Measurements from ENCODE around the gene ARHGEF28.

Gene ARHGEF28

GRCh38 chr5:73735032-73735734 is 109.2 kb downstream of the ARHGEF28 start:
- DNase-seq (ENCODE audit: low read depth) = no peak

DNA sequence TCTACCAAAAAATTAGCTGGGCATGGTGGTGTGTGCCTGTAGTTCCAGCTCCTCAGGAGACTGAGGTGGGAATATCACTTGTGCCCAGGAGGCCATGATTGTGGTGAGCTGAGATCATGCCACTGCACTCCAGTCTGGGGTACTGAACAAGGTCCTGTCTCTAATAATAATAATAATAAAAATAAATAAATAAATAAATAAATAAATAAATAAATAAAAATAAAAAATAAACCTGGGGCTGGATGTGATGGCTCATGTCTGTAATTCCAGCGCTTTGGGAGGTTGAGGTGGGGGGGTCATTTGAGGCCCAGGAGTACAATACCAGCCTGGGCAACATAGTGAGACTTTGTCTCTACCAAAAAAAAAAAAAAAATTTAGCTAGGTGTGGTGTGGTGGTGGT is 113.7 kb downstream of the ARHGEF28 start:
- DNase-seq (ENCODE audit: low read depth) = no peak

- DNase-seq (ENCODE audit: low read depth) = no peak
Measured at GRCh38 chr5:73740274-73740790, 114.3 kb downstream of the ARHGEF28 start.

DNA sequence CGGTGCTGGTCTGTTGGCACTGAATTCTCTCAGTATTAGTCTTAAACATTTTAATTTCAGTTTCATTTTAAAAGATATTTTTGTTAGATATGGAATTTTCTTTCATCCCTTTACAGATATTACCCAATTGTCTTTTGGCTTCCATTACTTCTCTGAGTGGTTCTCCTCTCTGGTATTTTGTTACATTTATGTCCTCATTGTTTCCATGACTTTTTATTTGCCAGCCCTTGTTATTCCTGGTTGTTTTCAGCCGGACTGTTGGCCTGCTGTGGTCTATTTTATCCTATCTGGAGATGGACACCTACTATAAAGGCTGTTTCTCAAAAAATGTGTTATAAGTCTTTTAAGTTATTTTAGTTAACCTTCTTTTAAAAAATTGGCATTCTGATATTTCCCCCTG is 117.2 kb downstream of the ARHGEF28 start:
- no peak for DNase-seq (ENCODE audit: low read depth)

DNA sequence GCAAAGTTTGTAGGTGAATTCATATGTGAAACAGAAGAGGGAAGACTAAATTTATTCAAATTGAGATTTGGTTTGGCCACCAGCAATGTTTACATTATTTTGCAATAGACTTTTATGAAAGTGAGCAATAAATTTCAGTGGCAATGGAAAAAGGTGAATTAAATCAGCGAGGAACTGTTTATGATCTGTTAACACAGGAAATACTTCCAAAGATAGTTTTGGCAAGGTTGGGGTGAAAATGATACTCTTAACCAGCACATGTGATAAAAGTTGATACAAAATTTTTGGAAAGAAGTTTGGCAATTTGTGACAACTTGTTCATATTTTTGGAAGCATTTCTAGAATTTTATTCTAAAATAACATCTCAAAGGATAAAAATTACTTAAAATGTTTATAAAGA is 119.8 kb downstream of the ARHGEF28 start:
- DNase-seq (ENCODE audit: low read depth) = no peak

DNA sequence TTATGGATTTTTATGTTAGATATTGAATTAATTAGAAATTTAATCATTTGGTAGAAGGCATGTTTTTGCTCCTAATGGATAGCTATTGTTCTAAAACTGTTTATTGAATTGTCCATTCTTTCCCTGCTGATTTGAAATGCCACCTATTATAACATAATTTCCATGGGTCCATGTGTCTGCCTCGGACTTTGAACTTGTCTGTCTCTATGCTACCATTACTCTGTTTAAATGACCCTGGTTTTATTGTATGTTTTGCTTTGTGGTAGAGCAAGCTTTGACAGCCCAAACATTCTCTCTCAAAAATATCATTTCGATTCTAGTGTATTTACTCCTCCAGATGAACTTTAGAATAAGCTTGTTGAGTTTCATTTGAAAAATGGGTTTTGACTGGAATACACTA is 120.6 kb downstream of the ARHGEF28 start:
- no peak for DNase-seq (ENCODE audit: low read depth)

DNA sequence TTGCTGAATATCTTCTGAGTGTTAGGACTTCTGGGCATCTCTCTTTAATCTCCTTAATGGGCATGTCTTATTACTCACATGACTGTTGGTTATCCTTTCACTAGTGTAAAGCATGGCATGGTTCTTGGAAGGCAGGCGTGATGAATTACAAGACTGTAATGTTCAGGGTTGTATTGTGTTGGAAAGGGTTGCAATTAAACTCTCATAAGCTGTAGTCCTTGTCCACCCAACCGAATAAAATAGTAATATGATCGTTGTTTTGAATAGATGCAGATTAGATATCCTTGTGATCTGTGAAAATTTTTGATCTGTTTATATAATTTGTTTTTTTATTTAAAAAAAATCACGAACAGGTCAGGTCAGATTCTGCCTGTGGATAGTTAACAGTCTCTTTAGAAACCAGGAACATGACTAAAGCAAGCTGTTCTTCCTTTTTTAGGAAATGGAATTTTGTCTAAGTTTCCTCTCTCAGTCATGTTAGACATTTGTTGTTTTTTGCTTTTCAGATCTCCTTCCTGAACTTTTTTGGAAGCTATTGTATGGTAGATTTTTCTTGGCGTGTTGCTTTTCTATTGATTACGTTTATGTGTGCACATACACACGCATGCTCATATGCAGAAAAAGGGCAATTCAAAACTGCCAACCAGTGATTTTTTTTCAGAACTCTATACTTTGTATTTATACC is 121.8 kb downstream of the ARHGEF28 start:
- DNase-seq (ENCODE audit: low read depth) = no peak

DNA sequence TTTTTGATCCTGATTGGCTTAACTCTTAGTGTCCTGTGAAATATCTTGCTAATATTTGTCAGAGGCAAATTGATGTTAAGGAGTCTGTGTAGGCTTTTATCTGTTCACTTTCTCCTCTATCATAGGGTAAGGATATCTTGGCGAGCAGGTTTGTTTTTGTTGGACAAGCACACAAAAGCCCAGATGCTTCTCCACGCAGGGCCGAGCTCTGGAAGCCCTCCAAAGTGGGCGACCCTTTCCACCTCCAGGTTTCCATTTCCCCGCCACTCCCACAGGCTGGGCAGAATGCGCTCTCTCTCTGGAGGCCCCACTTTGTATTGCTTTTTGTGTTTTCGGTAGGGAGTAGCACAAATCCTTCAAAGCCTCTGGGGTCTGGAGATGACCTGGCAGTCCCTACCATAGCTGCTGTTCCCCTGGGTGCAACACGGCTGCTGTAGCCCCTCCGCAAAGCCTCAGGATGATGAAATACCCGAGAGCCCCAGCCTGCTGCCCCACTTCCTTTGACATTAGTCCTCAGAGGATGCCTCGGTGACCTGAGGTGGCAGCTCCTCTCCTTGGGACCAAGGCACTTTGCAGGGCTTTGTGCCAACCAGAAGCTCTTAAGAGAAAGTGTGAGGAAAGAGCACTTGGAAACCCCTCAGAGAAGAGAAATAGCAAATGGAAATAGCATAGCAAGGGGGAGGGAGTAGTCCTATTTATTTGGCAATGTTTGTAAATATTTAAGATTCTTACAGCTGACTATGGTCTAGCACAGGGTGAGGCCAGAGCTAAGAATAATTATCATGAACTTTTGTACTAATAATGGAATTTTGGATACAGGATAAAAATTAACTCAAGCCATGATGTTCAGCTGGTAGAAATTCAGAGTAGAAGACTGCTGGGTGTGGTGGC is 122.8 kb downstream of the ARHGEF28 start:
- no peak for DNase-seq (ENCODE audit: low read depth)

DNA sequence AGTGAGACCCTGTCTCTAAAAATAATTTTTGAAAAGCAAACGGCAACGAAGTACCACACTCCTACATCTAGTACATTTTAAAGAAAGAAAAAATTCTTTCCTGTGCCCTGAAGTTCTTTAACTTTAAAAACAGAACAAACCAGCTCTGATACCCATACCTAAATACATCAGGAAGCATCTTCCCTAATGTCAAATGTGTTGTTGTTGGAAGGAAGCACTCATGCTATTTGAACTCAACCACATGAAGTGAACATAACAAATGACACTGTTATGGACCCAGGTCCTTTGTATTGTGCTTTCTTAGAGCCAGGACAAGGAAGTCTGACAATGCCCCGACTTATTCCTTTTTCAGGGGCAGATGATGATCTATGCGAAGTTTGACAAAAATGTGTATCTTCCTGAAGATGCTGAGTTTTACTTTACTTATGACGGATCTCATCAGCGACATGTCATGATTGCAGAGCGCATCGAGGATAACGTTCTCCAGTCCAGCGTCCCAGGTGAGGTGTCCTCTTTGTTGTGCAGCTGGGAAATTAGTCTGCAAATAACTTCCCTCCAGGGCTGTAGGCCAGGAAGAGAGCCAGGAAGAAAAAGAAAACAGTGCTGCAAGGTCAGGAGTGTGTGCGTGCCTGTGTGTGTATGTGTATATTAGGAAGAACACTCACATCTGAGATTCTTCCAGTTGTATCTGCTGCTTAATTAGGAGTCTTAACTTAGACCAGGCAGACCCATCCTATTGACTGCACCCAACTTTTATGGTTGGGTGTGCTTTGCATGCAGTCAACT is 123.7 kb downstream of the ARHGEF28 start:
- DNase-seq (ENCODE audit: low read depth) = no peak

GRCh38 chr5:73751254-73751914 is 125.4 kb downstream of the ARHGEF28 start:
- DNase-seq (ENCODE audit: low read depth) = no peak

GRCh38 chr5:73754254-73754653 is 128.3 kb downstream of the ARHGEF28 start:
- no peak for DNase-seq (ENCODE audit: low read depth)

GRCh38 chr5:73757416-73757815 is 131.4 kb downstream of the ARHGEF28 start:
- no peak for DNase-seq (ENCODE audit: low read depth)

GRCh38 chr5:73759771-73760170 is 133.8 kb downstream of the ARHGEF28 start:
- no peak for DNase-seq (ENCODE audit: low read depth)

- no peak for DNase-seq (ENCODE audit: low read depth)
Measured at GRCh38 chr5:73763300-73764032, 137.5 kb downstream of the ARHGEF28 start.

DNA sequence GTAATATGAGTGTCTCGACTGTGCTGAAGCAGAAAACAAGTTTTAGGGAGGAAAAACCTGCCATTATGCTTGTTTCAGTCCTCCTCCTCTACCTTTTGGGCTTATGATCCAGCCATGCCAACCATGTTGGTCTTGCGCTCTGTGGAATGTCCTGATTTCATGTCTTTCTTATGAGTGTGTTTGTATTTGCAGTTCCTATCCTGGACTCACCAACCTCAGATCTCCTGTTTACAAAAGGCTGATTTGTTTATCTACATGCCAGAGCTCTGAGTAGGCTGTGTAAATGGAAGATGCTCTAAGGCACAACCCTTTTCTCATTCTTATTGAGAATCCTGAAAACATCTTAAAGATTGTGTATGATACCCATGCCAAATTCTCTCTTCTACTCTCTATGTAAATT is 138.6 kb downstream of the ARHGEF28 start:
- DNase-seq (ENCODE audit: low read depth) = no peak

DNA sequence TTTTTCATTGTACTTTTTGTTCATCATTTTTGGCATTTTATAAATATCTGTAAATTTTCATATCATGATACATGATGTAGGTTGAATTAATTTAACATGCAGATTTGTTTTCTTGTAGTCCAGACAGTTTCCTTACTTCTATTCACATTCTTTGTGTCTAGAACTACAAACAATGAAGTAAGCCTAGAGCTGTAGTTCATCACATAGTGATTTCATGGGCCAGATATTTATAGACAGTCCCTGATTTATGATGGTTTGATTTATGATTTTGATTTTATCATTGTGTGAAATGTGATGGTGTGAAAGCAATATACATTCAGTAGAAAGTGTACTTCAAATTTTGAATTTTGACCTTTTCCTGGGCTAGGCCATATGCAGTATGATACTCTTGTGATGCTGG is 139.0 kb downstream of the ARHGEF28 start:
- no peak for DNase-seq (ENCODE audit: low read depth)

GRCh38 chr5:73766902-73767301 is 140.9 kb downstream of the ARHGEF28 start:
- no peak for DNase-seq (ENCODE audit: low read depth)

GRCh38 chr5:73770172-73771025 is 144.4 kb downstream of the ARHGEF28 start:
- DNase-seq (ENCODE audit: low read depth) = no peak

DNA sequence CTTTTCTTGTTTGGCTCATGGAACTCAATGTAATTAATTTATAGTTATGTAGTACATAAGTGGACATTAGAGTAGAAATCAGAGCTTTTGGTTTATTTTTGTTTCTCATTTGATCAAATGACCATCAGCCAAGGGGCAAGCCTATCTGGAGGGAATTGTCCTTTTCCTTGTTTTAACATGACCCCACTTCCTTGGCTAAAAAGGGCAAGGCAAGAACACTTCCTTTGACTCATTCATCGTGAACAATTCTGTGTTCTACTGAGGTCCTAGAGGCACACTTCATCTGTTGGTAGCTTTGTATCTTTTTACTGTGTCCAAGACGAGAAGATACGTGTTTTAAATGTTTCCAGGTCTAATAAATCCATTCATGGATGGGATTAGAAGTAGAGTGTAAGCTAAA is 148.9 kb downstream of the ARHGEF28 start:
- no peak for DNase-seq (ENCODE audit: low read depth)

DNA sequence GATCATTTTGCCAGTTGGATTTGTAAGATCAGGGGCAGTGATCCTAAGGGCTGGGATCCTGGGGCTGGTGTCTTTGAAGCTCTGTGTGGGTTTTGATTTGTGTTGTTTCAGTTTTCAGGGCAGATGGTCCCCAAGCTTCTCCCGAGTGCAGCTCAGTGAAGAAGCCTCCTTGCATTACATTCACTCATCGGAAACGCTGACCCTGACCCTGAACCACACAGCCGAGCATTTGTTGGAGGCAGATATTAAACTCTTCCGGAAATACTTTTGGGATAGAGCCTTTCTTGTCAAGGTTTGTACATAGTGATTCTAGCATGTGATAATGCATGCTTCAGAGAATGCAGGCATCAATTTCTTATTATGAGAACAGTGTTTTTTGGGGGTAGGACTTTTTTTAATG is 150.4 kb downstream of the ARHGEF28 start:
- DNase-seq (ENCODE audit: low read depth) = no peak
